Parathyroid adenoma (tissue), 2 donors: ENCODE data around the gene BCL10.

Experiments used
- H2AFZ ChIP-seq: fragments of 300-600 bp; sonication (generic); one replicate; pipeline ENCODE4 v1.7.0; 2017; ENCODE audit warnings: antibody characterized with exemption, mild to moderate bottlenecking
- H3K27ac ChIP-seq: fragments of 300-600 bp; sonication (generic); one replicate; pipeline ENCODE4 v1.7.0; 2017
- H3K27me3 ChIP-seq: fragments of 300-600 bp; sonication (generic); one replicate; pipeline ENCODE4 v1.7.0; 2017; ENCODE audit warnings: low read length; ENCODE audit not compliant: control insufficient read depth, insufficient read depth
- H3K36me3 ChIP-seq: fragments of 300-600 bp; sonication (generic); one replicate; pipeline ENCODE4 v1.7.0; 2017; ENCODE audit warnings: low read length; ENCODE audit not compliant: control insufficient read depth, insufficient read depth
- H3K4me1 ChIP-seq: fragments of 300-600 bp; sonication (generic); one replicate; pipeline ENCODE4 v1.7.0; 2017; ENCODE audit warnings: control low read depth
- H3K4me2 ChIP-seq: fragments of 300-600 bp; sonication (generic); one replicate; pipeline ENCODE4 v1.7.0; 2017; ENCODE audit warnings: low read length
- H3K4me3 ChIP-seq: fragments of 300-600 bp; sonication (generic); one replicate; pipeline ENCODE4 v1.7.0; 2017; ENCODE audit warnings: low read depth, low read length
- H3K79me2 ChIP-seq: fragments of 300-600 bp; sonication (generic); one replicate; pipeline ENCODE4 v1.7.0; 2017; ENCODE audit warnings: control low read depth
- H3K9ac ChIP-seq: fragments of 300-600 bp; sonication (generic); one replicate; pipeline ENCODE4 v1.7.0; 2017; ENCODE audit warnings: mild to moderate bottlenecking
- H3K9me3 ChIP-seq: fragments of 300-600 bp; sonication (generic); one replicate; pipeline ENCODE4 v1.7.0; 2017; ENCODE audit warnings: low read length; ENCODE audit not compliant: control insufficient read depth
- CTCF ChIP-seq: fragments of 300-600 bp; sonication (generic); IDR thresholded peaks from one replicate; pipeline ENCODE4 v1.7.0; 2017; ENCODE audit warnings: antibody characterized with exemption, mild to moderate bottlenecking
- donor health status: primary hyperparathyroidism.

Gene BCL10

GRCh38 chr1:85313888-85314696 lies 37.7 kb upstream of the BCL10 start:
- Histone ChIP-seq H3K9me3 (no peaks in the 10 kb centered on the region), H3K79me2 (no peaks in the 10 kb centered on the region), H3K36me3 (no peaks in the 10 kb centered on the region), H2AFZ (no peak overlapping the region), H3K4me1 (no peaks in the 10 kb centered on the region), H3K4me3 (no peak overlapping the region), H3K27ac (no peak overlapping the region), H3K4me2 (no peak overlapping the region), H3K9ac (no peak overlapping the region), H3K27me3 (no peaks in the 10 kb centered on the region)
- no peak for TF ChIP-seq CTCF

- Histone ChIP-seq H3K36me3 (no peaks in the 10 kb centered on the region), H3K27ac (no peak overlapping the region), H3K9me3 (no peaks in the 10 kb centered on the region), H3K79me2 (no peaks in the 10 kb centered on the region), H2AFZ (no peak overlapping the region), H3K9ac (no peak overlapping the region), H3K4me1 (no peaks in the 10 kb centered on the region), H3K4me3 (no peak overlapping the region), H3K27me3 (no peaks in the 10 kb centered on the region), H3K4me2 (no peak overlapping the region)
- no peak for TF ChIP-seq CTCF
These were observed 35.4 kb upstream of the BCL10 start for GRCh38 chr1:85311818-85312217.

- H3K4me3 ChIP-seq = no peak overlapping the region
- H3K4me1 ChIP-seq = no peaks in the 10 kb centered on the region
- H3K79me2 ChIP-seq = no peaks in the 10 kb centered on the region
- no peak overlapping the region for H3K4me2 ChIP-seq
- no peaks in the 10 kb centered on the region for H3K9me3 ChIP-seq
- no peak overlapping the region for H3K27ac ChIP-seq
- no peaks in the 10 kb centered on the region for H3K27me3 ChIP-seq
- no peak overlapping the region for H2AFZ ChIP-seq
- H3K9ac ChIP-seq = no peak overlapping the region
- no peaks in the 10 kb centered on the region for H3K36me3 ChIP-seq
- no peak for TF ChIP-seq CTCF
These were observed 32.5 kb upstream of the BCL10 start for GRCh38 chr1:85308833-85309350.

GRCh38 chr1:85307987-85308832 lies 31.8 kb upstream of the BCL10 start:
- no peak overlapping the region for H3K4me2 ChIP-seq
- H3K27me3 ChIP-seq = no peaks in the 10 kb centered on the region
- no peak overlapping the region for H3K4me3 ChIP-seq
- H3K4me1 ChIP-seq = no peaks in the 10 kb centered on the region
- H2AFZ ChIP-seq = peak overlapping the region; percentile 41
- no peaks in the 10 kb centered on the region for H3K79me2 ChIP-seq
- no peaks in the 10 kb centered on the region for H3K9me3 ChIP-seq
- H3K27ac ChIP-seq = no peak overlapping the region
- peak; percentile 81 for TF ChIP-seq CTCF
- H3K9ac ChIP-seq = no peak overlapping the region
- no peaks in the 10 kb centered on the region for H3K36me3 ChIP-seq
